SH-SY5Y (cell line): ENCODE data around the gene HSPB6.

ENCODE experiments used
- GATA2 ChIP-seq: IDR thresholded peaks from 2 replicates; pipeline ENCODE4 v1.6.1; 2011; ENCODE audit warnings: mild to moderate bottlenecking, low read depth, low read length
- GATA3 ChIP-seq: IDR thresholded peaks from 2 replicates; pipeline ENCODE4 v1.6.1; 2011; ENCODE audit warnings: low read depth, mild to moderate bottlenecking, low read length, moderate library complexity

GRCh38 chr19:35715355-35715809, 41.4 kb downstream of the HSPB6 start:
- TF ChIP-seq GATA3 (no peak), GATA2 (no peak)
